Thyroid gland (tissue), 4 donors: Measurements from ENCODE around the gene RARRES2.

Experiments used
- POLR2A ChIP-seq, 2 donors: fragments of 450-650 bp; IDR thresholded peaks; one replicate each; pipeline ENCODE4 v1.6.1; 2017; ENCODE audit warnings: antibody characterized with exemption in 2 of 2, mild to moderate bottlenecking in 2 of 2, moderate library complexity in 1 of 2
- TF ChIP-seq, protein P1 (sequence below), 6 experiments: fragments of 200-600 bp in 3 of 6; fragments of 450-650 bp in 3 of 6; sonication (generic) in 3 of 6; IDR thresholded peaks; one replicate each; pipeline ENCODE4 v1.5.1; 2016 to 2019; ENCODE audit warnings: antibody characterized with exemption in 6 of 6, mild to moderate bottlenecking in 2 of 6, inconsistent platforms in 1 of 6, moderate library complexity in 1 of 6

- TF ChIP-seq, protein P1, sequence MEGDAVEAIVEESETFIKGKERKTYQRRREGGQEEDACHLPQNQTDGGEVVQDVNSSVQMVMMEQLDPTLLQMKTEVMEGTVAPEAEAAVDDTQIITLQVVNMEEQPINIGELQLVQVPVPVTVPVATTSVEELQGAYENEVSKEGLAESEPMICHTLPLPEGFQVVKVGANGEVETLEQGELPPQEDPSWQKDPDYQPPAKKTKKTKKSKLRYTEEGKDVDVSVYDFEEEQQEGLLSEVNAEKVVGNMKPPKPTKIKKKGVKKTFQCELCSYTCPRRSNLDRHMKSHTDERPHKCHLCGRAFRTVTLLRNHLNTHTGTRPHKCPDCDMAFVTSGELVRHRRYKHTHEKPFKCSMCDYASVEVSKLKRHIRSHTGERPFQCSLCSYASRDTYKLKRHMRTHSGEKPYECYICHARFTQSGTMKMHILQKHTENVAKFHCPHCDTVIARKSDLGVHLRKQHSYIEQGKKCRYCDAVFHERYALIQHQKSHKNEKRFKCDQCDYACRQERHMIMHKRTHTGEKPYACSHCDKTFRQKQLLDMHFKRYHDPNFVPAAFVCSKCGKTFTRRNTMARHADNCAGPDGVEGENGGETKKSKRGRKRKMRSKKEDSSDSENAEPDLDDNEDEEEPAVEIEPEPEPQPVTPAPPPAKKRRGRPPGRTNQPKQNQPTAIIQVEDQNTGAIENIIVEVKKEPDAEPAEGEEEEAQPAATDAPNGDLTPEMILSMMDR (IDR thresholded peaks at IDR 0.05) = no peak
- no peak for TF ChIP-seq POLR2A (IDR thresholded peaks at IDR 0.05)
Observed at GRCh38 chr7:150308575-150308974, 32.9 kb downstream of the RARRES2 start.
